Gastroesophageal sphincter (tissue), 3 donors: ENCODE measurements around the gene DCLK1.

Experiments used
- EP300 ChIP-seq: sonication (generic); formaldehyde crosslinking; IDR thresholded peaks from one replicate; pipeline ENCODE4 v1.6.1; 2017; ENCODE audit warnings: antibody characterized with exemption, mild to moderate bottlenecking
- POLR2A ChIP-seq, 2 donors: fragments of 450-650 bp; IDR thresholded peaks; one replicate each; pipeline ENCODE4 v1.6.1; 2017; ENCODE audit warnings: antibody characterized with exemption in 2 of 2, mild to moderate bottlenecking in 2 of 2, moderate library complexity in 1 of 2
- POLR2AphosphoS5 ChIP-seq: sonication (generic); formaldehyde crosslinking; IDR thresholded peaks from one replicate; pipeline ENCODE4 v1.6.1; 2017; ENCODE audit warnings: antibody characterized with exemption
- TF ChIP-seq, protein P1 (sequence below), 4 experiments: fragments of 200-600 bp in 2 of 4; fragments of 450-650 bp in 2 of 4; sonication (generic) in 1 of 4; IDR thresholded peaks; one replicate each; pipeline ENCODE4 v1.5.1; 2017 to 2019; ENCODE audit warnings: antibody characterized with exemption in 4 of 4, mild to moderate bottlenecking in 2 of 4, moderate library complexity in 2 of 4

DNA sequence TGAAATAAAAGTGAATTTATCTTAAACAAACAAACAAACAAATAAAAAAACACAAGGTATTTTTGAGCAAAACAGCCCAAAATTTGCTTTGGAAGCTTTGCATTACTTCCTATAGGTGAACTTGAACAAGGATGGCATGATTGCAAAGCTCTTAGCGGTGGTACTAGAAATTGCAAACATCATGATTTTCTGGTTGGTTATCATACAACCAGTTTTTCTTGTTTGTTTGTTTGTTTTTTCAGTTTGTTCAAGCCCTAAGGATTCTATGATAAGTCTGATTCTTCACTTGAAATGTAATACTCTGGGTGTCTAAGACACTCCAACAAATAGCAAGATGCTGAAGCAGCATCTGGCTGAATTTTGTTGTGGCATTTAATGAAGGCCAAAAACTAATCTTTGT, 15.9 kb downstream of the DCLK1 start:
- TF ChIP-seq, protein P1, sequence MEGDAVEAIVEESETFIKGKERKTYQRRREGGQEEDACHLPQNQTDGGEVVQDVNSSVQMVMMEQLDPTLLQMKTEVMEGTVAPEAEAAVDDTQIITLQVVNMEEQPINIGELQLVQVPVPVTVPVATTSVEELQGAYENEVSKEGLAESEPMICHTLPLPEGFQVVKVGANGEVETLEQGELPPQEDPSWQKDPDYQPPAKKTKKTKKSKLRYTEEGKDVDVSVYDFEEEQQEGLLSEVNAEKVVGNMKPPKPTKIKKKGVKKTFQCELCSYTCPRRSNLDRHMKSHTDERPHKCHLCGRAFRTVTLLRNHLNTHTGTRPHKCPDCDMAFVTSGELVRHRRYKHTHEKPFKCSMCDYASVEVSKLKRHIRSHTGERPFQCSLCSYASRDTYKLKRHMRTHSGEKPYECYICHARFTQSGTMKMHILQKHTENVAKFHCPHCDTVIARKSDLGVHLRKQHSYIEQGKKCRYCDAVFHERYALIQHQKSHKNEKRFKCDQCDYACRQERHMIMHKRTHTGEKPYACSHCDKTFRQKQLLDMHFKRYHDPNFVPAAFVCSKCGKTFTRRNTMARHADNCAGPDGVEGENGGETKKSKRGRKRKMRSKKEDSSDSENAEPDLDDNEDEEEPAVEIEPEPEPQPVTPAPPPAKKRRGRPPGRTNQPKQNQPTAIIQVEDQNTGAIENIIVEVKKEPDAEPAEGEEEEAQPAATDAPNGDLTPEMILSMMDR (IDR thresholded peaks at IDR 0.05), result no peak
- TF ChIP-seq EP300 (no peak), POLR2A (IDR thresholded peaks at IDR 0.05) (no peak), POLR2AphosphoS5 (no peak)
